ENCODE measurements around the gene CHAD.
A peak's percentile ranks its signal among the peaks of the same experiment; 100 is the strongest.

The CHAD gene

DNA sequence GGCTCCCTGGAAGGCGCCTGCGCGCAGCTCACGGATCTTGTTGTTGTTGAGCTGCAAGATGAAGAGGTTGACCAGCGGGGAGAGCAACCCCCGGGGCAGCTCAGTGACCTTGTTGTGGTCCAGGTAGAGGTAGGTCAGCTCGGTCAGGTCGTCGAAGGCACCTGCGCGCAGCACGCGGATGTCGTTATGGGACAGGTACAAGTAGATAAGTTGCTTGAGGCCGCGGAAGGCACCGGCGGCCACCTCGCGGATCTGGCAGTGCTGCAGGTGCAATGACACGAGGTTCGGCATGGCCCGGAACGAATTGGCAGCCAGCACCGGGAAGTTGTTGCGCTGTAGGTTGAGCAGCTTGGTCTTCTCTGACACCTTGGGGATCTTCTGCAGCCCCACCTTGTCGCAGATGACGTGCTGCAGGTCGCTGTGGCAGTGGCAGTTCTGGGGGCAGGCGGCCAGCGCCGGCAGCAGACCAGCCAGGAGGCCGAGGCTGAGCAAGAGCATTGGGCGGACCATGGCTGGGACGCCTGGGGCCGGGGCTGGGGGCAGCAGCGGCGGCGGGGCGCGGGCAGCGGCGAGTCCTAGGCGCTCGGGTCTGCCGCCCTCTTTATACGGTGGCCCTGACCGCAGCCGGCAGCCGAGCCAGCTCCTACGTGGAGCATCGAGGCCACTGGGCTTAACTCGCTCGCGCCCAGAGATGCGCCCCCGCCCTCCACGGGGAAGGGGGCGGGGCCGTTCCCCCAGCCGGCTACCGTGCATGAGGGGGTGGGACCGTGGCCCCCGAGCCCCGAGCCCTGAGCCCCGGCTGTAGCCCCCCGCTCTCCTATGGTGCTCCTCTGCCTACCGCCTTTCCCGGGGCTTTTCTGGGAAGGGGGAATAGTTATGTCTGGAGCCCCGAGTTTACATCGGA is at the start of gene CHAD:
Gene CHAD (minus strand): TSS at position 577 of the 904 bp plus-strand sequence. CDS start 67 bp downstream, at position 510.
- DNase-seq: no peak

DNA sequence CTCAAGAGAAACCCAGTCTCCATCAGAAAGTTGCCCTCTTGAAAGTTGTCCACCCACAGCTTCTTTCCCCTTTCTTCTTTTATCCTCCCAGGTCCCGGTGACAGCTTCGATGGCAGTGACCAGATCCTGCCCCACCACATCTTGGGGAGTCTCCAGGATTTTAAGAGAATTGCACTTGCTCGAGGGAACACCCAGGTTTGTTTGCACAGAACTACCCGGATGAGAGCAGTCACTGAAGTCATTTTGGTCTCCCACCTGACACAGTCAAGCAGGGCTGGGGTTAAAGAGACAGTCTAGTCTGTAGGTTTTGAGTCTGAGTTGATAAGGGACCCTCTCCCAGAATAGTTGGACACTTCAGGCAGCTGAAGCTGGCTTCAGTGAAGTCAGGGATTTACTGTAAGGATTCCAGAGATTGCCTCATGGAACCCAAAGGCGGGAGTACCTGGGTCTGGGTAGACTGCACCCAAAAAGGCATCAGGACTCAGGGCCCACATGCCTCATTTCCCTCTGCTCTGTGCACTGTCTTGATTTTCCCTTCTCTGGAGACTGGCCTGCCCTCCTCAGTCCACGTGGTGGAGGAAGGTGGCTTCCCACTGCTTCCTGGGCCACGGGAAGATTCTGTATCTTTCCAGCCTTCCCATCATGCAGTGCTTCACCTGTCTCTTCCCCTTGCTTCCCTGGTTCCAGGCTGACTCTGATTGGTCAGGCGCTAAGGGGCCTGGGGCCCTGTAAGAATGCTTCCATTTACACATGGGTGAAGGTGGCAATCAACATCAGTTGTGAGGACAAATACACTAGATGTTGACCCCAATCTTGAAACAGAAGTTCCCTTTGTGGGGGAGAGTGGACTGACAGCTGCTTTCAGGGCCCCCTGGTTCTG is 49.1 kb upstream of the CHAD start:
- no peak for DNase-seq

DNA sequence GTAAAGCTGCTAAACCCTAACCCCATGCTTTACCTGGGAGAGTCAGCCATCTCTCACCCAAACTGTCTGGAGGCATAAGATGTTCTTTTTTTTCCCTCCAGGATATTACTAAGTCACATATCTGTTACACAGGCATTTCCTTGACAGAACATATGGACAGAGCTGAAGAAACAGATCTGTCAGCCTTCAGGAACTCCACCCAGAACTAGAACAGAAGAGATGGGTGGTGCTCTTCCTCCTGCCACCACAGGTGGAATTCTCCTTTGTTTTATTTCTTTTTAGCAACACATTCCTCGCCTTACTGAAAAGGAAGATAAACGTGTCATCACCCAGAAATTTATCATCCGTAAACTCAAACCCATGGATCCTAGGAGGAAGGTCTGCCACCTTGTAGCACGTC is 48.3 kb upstream of the CHAD start:
- no peak for DNase-seq

- peak; percentile 61 for DNase-seq
Measured at GRCh38 chr17:50514936-50515702, 46.4 kb upstream of the CHAD start.

- DNase-seq: no peak
Measured at GRCh38 chr17:50514388-50514787, 45.7 kb upstream of the CHAD start.

- DNase-seq: no peak
Measured at GRCh38 chr17:50513495-50513894, 44.8 kb upstream of the CHAD start.

DNA sequence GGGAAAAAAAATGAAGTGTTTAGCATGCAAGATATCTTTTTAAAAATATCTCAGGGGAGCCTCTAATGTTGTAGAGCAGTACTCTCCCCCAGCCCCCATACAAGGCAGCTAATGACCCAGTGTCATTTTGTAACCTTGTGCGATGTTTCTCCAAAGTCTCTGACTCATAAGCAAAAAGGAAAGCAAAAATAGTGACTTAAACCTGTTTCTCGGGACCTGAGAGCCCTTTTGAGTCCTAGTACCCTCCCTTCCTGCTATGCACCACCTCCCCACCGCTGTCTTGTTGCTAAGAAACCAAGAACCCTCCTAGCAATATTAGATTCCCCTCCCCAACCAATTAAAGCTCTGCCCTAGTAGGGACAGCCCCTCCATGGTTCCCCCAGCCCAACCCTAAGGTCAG is 42.4 kb upstream of the CHAD start:
- no peak for DNase-seq

DNA sequence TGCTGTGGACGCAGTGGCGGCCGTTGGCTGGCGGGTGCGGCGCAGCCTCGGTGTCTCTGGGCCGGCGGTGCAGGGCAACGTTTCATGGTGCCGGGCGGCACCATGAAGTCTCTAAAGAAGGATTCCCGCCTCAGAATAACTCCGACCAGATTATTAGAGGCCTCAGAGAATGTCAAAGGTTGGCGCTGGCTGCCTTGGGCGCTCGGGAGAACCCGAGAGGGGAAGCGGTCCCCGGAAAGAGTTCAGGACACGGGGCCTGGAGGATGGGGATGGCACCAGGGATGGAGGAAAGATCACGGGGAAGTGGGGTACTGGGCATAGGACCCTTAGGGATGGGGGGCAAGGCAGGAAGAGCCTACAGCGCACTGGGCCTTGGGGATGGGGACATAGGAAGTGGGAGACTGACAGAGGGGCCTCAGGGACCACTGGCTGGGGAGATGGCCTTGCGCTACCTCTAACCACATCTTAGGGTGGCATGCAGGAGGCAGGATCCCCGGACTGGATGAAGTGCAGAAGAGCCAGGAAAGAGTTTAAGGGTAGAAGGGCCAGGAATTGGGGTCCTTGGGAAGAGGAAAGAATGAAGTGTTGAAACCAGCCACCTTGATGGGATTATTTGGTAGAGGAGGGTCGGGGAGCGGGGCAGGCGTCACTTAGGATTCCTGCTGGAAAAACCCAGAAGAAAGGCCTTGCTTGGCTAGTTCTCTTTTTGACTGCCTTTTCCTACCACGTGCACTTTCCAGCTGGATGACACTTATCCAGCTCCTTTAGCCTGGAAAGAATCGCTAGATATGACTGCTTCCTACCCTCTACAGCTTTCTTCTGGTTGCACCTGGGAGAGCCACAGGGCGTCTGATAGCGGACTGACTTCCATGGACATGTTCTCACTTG is 40.1 kb upstream of the CHAD start:
- no peak for DNase-seq

- DNase-seq: no peak
Measured at GRCh38 chr17:50507871-50508572, 39.3 kb upstream of the CHAD start, which contains the start of gene MYCBPAP. TSS of gene MYCBPAP (plus strand) at chr17:50508439. CDS start at chr17:50508675, 236 bp downstream.

- no peak for DNase-seq
Measured at GRCh38 chr17:50506298-50506697, 37.6 kb upstream of the CHAD start.

DNA sequence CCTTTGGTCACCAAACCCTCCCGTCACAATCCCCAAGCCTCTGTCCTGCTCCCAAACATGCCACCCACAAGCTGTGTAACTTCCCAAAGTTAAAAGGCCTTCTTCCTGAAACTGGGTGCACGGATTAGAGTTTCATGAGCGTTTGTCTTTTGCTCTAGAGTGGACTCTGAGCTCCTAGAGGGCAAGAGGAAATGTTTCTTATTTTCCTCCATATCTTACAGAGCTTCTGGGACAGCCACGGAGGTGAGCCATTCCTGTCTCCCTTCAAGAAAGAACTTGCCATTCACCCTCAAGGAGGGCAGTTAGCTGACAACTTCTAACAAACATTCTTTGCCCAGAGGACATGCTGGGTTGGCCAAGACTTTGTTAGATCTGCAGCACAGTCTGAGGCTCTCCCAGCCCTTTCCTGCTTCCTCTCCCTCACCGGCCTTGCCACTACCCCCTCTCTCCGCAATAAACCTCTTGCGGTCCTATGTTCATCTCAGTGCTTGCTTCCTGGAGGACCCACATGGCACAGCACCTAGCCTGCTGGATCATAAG is 37.0 kb upstream of the CHAD start:
- no peak for DNase-seq

- DNase-seq: no peak
Measured at GRCh38 chr17:50502301-50502990, 33.8 kb upstream of the CHAD start.

- DNase-seq: no peak
Measured at GRCh38 chr17:50501054-50501453, 32.4 kb upstream of the CHAD start.

GRCh38 chr17:50499721-50500120 is 31.0 kb upstream of the CHAD start:
- no peak for DNase-seq

DNA sequence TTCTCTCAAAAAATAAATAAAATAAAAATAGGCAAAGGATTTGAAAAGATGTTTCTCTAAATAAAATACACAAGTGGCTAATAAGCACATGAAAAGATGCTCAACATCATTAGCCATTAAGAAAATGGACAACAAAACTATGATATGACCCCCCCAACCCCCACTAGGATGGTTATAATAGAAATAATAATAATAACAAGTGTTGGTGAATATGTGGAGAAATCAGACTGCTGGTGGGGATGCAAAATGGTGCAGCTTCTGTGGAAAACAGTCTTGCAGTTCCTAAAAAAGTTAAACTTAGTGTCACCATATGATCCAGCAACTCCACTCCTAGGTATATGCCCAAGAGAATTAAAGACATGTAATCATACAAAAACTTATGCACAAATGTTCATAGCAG is 30.6 kb upstream of the CHAD start:
- DNase-seq: no peak

- peak; percentile 35 for DNase-seq
Measured at GRCh38 chr17:50498021-50498874, 29.6 kb upstream of the CHAD start.

GRCh38 chr17:50495918-50496317 is 27.2 kb upstream of the CHAD start:
- peak; percentile 61 for DNase-seq

GRCh38 chr17:50495217-50495823 is 26.6 kb upstream of the CHAD start:
- DNase-seq: no peak

GRCh38 chr17:50493744-50494143 is 25.1 kb upstream of the CHAD start:
- DNase-seq: no peak
